Measurements from ENCODE around the gene WFDC8.

DNA sequence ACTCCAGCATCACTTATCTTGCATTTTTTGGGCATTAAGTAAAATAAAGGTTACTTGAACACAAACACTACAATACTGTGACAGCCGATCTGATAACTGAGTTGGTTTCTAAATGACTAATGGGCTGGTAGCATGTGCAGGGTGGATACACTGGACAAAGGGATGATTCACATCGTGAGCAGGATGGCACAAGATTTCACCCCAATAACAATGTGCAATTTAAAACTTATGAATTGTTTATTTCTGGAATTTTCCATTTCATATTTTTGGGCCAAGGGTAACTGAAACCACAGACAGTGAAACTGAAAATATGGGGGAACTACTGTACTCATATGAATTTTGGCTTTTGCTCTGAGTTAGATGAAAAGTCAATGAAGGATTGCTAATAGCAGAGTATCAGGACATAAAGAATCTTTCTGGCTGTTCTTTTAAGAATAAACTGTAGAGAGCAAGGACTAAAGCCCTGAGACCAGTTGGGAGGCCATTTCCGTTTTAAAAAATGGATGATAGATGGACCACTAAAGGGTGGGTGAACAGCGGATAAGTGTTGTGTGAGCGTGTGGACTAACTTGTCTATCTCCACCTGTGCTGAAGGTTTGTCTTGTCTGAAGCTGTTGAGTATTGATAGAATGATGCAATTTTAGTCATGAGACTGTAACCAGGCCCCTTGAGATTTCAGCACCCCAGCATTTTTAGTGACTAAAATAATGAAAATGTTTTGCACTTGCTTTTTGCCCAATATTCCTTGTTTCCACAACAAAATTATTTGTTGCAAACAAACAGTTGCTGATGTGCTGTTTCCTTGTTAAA, 71.9 kb downstream of the WFDC8 start:
- TF ChIP-seq, protein P1, sequence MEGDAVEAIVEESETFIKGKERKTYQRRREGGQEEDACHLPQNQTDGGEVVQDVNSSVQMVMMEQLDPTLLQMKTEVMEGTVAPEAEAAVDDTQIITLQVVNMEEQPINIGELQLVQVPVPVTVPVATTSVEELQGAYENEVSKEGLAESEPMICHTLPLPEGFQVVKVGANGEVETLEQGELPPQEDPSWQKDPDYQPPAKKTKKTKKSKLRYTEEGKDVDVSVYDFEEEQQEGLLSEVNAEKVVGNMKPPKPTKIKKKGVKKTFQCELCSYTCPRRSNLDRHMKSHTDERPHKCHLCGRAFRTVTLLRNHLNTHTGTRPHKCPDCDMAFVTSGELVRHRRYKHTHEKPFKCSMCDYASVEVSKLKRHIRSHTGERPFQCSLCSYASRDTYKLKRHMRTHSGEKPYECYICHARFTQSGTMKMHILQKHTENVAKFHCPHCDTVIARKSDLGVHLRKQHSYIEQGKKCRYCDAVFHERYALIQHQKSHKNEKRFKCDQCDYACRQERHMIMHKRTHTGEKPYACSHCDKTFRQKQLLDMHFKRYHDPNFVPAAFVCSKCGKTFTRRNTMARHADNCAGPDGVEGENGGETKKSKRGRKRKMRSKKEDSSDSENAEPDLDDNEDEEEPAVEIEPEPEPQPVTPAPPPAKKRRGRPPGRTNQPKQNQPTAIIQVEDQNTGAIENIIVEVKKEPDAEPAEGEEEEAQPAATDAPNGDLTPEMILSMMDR (conservative IDR thresholded peaks at IDR 0.05 in 1 of 2, IDR thresholded peaks at IDR 0.05 in 1 of 2; ENCODE audit: low read depth in 1 of 2, low read length in 2 of 2): no peak
- no peak for TF ChIP-seq EZH2 (IDR thresholded peaks at IDR 0.05; ENCODE audit: low read length, missing control alignments)

All from fibroblast of lung (primary cell).